Panc1 (cell line): ENCODE measurements around the gene MYEF2. TPM values are rescaled to one million over a fixed set of nuclear protein-coding genes. Genes with fewer than 3 reads are reported as not detected.

Source experiments
- ATAC-seq: fragments of 200-7000 bp; cut with Tn5 transposase; 2 replicates; pipeline ENCODE4 v1.9.1; 2020; ENCODE audit warnings: mild to moderate bottlenecking, moderate library complexity
- BruUV-seq: library from RNA; stranded (reverse); fragments of 400-500 nt; replicated peaks from 2 replicates; lab custom pipeline; 2021; lab: Mats Ljungman, UMichigan
- CTCF ChIA-PET: fragments of 300-600 bp; sonication (Branson Sonifier 250); formaldehyde crosslinking; loops from one replicate; lab custom pipeline; 2022; ENCODE audit warnings: antibody characterized with exemption; lab: Charles Lee
- POLR2A ChIA-PET: fragments of 300-600 bp; sonication (Branson Sonifier 250); formaldehyde crosslinking; loops from one replicate; lab custom pipeline; 2022; ENCODE audit warnings: antibody characterized with exemption; lab: Charles Lee
- DNase-seq: peaks from one replicate; pipeline ENCODE4 v3.0.0-alpha.2; 2010; ENCODE audit warnings: low read depth, low spot score
- H3K27ac ChIP-seq: 2 replicates; pipeline ENCODE4 v1.5.1; 2011; ENCODE audit warnings: mild to moderate bottlenecking, low read length, inconsistent platforms
- H3K27me3 ChIP-seq: fragments of 200-500 bp; sonication (Bioruptor generic); 2 replicates; pipeline ENCODE4 v1.6.0; 2014; ENCODE audit warnings: low read length, inconsistent platforms; ENCODE audit not compliant: control insufficient read depth, insufficient read depth
- H3K36me3 ChIP-seq: fragments of 200-500 bp; sonication (Bioruptor generic); 2 replicates; pipeline ENCODE4 v1.5.1; 2014; ENCODE audit warnings: inconsistent platforms, mild to moderate bottlenecking, low read length, moderate library complexity; ENCODE audit not compliant: control insufficient read depth, insufficient read depth
- H3K4me1 ChIP-seq: 2 replicates; pipeline ENCODE4 v1.5.1; 2011; ENCODE audit warnings: inconsistent platforms, mild to moderate bottlenecking, low read length, moderate library complexity; ENCODE audit not compliant: control insufficient read depth, insufficient read depth
- H3K4me3 ChIP-seq, 2 experiments: 2 replicates each; pipeline ENCODE4 v1.5.1; 2011 to 2012; ENCODE audit warnings: low read depth in 2 of 2, low read length in 2 of 2, mild to moderate bottlenecking in 2 of 2, inconsistent platforms in 1 of 2, moderate library complexity in 1 of 2
- H3K9me3 ChIP-seq: fragments of 200-500 bp; sonication (Bioruptor generic); 2 replicates; pipeline ENCODE4 v1.5.1; 2014; ENCODE audit warnings: low read depth, mild to moderate bottlenecking, inconsistent platforms, low read length, moderate library complexity; ENCODE audit not compliant: control insufficient read depth, insufficient read depth
- POLR2AphosphoS5 ChIP-seq: IDR thresholded peaks from 2 replicates; pipeline ENCODE4 v1.6.1; 2012; ENCODE audit warnings: mild to moderate bottlenecking, low read depth, low read length, moderate library complexity
- REST ChIP-seq, 2 experiments: IDR thresholded peaks; 2 replicates each; pipeline ENCODE4 v1.6.1; 2011 to 2012; ENCODE audit warnings: low read depth in 2 of 2, control low read depth in 1 of 2, low read length in 1 of 2, mild to moderate bottlenecking in 1 of 2, moderate library complexity in 1 of 2; ENCODE audit not compliant: insufficient read depth in 1 of 2
- SIN3A ChIP-seq: IDR thresholded peaks from 2 replicates; pipeline ENCODE4 v1.6.1; 2012; ENCODE audit warnings: low read depth, mild to moderate bottlenecking, low read length, moderate library complexity, borderline replicate concordance; ENCODE audit not compliant: insufficient read depth
- TCF7L2 ChIP-seq: IDR thresholded peaks from 2 replicates; pipeline ENCODE4 v1.6.1; 2011; ENCODE audit warnings: mild to moderate bottlenecking, low read depth, low read length, inconsistent platforms
- in situ Hi-C: cut with HindIII; loops from 2 replicates; pipeline ENCODE4 v1.10.0; 2016; ENCODE audit warnings: low sequenced_read_pairs, low pct_unique_long_range_greater_than_20kb
- intact Hi-C: fragments of 100-400 bp; cut with micrococcal nuclease; formaldehyde crosslinking; loops from one replicate; pipeline ENCODE4 v1.10.0; 2022; ENCODE audit not compliant: unreplicated experiment
- total RNA-seq: library from RNA; stranded (reverse); gene quantifications from one replicate; pipeline ENCODE4 v1.2.1, GENCODE V29; 2021; ENCODE audit not compliant: unreplicated experiment
- TF ChIP-seq, protein P1 (sequence below): fragments of 450-650 bp; IDR thresholded peaks from 2 replicates; pipeline ENCODE4 v1.5.1; 2017; ENCODE audit warnings: mild to moderate bottlenecking

Gene MYEF2
- total RNA-seq, 1 experiment from 2014 or later = 71.3 TPM

- DNase-seq (no peak), ATAC-seq (no peak)
- CTCF ChIA-PET = no interaction called here
- H3K36me3 ChIP-seq = no peaks in the 10 kb centered on the region
- in situ Hi-C loops (no loop called here), intact Hi-C loops (no loop called here)
- no peaks in the 10 kb centered on the region for H3K9me3 ChIP-seq
- no peak overlapping the region for H3K27ac ChIP-seq
- H3K4me3 ChIP-seq = no peak overlapping the region
- H3K4me1 ChIP-seq = 0 out of 2 replicates have a peak, but pooled peaks cover 3% of the 10 kb centered on the region
- POLR2A ChIA-PET = no interaction called here
- no peak for TF ChIP-seq SIN3A
- peaks cover 3% of the 10 kb centered on the region; the same call in 1 of the 2 replicates for H3K27me3 ChIP-seq
- no TSS peak for BruUV-seq
These were observed 4.7 kb upstream of the MYEF2 start for GRCh38 chr15:48182749-48183148.

DNA sequence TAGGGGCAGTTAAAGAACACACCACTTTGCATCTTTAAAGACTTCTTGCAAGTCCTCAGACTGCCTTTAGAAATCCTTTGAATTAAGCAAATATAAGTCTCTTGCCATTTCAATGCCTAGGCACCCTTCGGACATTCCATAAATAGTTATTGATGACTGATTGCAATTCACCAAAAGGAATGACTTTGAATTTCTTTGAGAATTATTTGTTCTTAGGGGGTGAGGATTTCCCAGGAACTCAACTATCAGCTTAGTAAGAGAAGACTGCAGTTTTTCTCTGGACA, 495 bp upstream of the MYEF2 start:
- peaks cover 14% of the 10 kb centered on the region; the same call in 1 of the 2 replicates for H3K4me1 ChIP-seq
- H3K9me3 ChIP-seq = no peaks in the 10 kb centered on the region
- DNase-seq = no peak
- in situ Hi-C loops = no loop called here
- no peaks in the 10 kb centered on the region for H3K27me3 ChIP-seq
- intact Hi-C loops = no loop called here
- CTCF ChIA-PET = no interaction called here
- TF ChIP-seq, protein P1, sequence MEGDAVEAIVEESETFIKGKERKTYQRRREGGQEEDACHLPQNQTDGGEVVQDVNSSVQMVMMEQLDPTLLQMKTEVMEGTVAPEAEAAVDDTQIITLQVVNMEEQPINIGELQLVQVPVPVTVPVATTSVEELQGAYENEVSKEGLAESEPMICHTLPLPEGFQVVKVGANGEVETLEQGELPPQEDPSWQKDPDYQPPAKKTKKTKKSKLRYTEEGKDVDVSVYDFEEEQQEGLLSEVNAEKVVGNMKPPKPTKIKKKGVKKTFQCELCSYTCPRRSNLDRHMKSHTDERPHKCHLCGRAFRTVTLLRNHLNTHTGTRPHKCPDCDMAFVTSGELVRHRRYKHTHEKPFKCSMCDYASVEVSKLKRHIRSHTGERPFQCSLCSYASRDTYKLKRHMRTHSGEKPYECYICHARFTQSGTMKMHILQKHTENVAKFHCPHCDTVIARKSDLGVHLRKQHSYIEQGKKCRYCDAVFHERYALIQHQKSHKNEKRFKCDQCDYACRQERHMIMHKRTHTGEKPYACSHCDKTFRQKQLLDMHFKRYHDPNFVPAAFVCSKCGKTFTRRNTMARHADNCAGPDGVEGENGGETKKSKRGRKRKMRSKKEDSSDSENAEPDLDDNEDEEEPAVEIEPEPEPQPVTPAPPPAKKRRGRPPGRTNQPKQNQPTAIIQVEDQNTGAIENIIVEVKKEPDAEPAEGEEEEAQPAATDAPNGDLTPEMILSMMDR = no peak
- no peak for TF ChIP-seq TCF7L2
- H3K36me3 ChIP-seq = no peaks in the 10 kb centered on the region
- POLR2A ChIA-PET = interaction anchor here (1.0 kb wide), 1 partner anchor 29 kb away, joined by 8 read pairs; no protein-coding TSS in a partner anchor
- ATAC-seq = no peak
- BruUV-seq = no TSS peak
- peak overlapping the region; percentile 88 for H3K27ac ChIP-seq
- peak overlapping the region; percentile 72 to 73 for H3K4me3 ChIP-seq

DNA sequence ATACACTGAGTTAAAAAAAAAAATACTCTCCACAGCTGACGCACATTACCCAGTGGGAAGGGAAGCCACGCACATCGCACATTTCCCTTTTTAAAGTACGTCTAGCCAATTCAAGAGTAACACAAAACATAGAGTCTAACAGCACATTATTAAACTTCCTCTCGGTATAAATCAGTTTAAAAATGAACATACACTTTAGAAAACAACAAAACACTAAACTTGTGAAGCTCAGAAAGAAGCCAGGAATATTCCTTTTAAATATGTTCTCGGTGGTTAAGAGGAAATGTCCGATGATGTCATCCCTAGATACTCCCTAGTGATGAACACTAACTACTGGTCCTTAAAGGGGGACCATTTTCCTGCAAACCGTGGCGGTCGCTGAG, 721 bp downstream of the MYEF2 start:
- DNase-seq (no peak), ATAC-seq (peak; percentile 74)
- in situ Hi-C loops = no loop called here
- Histone ChIP-seq H3K4me1 (peaks cover 14% of the 10 kb centered on the region; the same call in 1 of the 2 replicates), H3K4me3 (peak overlapping the region; percentile 72 to 73), H3K9me3 (no peaks in the 10 kb centered on the region), H3K27ac (peak overlapping the region; percentile 86), H3K36me3 (no peaks in the 10 kb centered on the region), H3K27me3 (no peaks in the 10 kb centered on the region)
- ChIA-PET POLR2A (interaction anchor here (0.6 kb wide), 1 partner anchor 177 kb away, joined by 3 read pairs; no protein-coding TSS in a partner anchor), CTCF (no interaction called here)
- BruUV-seq = no TSS peak
- intact Hi-C loops = no loop called here
- TF ChIP-seq POLR2AphosphoS5 (no peak), TCF7L2 (no peak), REST (IDR thresholded peaks at IDR 0.05; ENCODE audit: insufficient read depth in 1 of 2, low read depth in 2 of 2, low read length in 1 of 2) (no peak), SIN3A (no peak)
- TF ChIP-seq, protein P1 = no peak
